Measurements from ENCODE around the gene GRIK5. TPM values are rescaled to one million over a fixed set of nuclear protein-coding genes. Genes with fewer than 3 reads are reported as not detected.

GRIK5 gene
- total and polyA plus RNA-seq, 2 of the 8 experiments (the other 6 are each of a cell fraction or from before 2014, with no cell fraction given) = 17.8 to 42.9 TPM

DNA sequence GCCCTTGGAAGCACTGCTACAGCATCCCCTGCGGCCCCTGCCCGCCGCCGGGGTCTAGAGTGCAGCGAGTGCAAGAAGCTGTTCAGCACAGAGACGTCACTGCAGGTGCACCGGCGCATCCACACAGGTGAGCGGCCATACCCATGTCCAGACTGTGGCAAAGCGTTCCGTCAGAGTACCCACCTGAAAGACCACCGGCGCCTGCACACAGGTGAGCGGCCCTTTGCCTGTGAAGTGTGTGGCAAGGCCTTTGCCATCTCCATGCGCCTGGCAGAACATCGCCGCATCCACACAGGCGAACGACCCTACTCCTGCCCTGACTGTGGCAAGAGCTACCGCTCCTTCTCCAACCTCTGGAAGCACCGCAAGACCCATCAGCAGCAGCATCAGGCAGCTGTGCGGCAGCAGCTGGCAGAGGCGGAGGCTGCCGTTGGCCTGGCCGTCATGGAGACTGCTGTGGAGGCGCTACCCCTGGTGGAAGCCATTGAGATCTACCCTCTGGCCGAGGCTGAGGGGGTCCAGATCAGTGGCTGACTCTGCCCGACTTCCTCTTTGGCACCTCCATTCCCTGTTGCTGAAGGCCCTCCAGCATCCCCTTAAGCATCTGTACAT, 10.9 kb upstream of the GRIK5 start (continued):
- TF ChIP-seq CBX5 (IDR thresholded peaks at IDR 0.05; ENCODE audit: low read depth, low read length) (no peak), ASH2L (IDR thresholded peaks at IDR 0.05; ENCODE audit: low read length) (no peak), SIRT6 (IDR thresholded peaks at IDR 0.05; ENCODE audit: low read length) (no peak), ATF3 (IDR thresholded peaks at IDR 0.05; ENCODE audit: insufficient read depth, low read depth, low read length) (no peak), HDAC6 (IDR thresholded peaks at IDR 0.05; ENCODE audit: low read depth, low read length) (no peak), GABPA (IDR thresholded peaks at IDR 0.05; ENCODE audit: borderline replicate concordance, insufficient read depth, low read length) (no peak), RBBP5 (IDR thresholded peaks at IDR 0.05; ENCODE audit: borderline replicate concordance, low read depth, low read length) (no peak)
